Posterior cingulate gyrus (tissue), 11 donors: Measurements from ENCODE around the gene PLEKHA5.
"Not testable (repeated sequence)": the region's sequence is repeated elsewhere in the genome, so short reads cannot be mapped to it uniquely, and the experiment has no call there.

ENCODE experiments used
- DNase-seq, 10 donors: peaks; one replicate each; pipeline versions ENCODE4 v3.0.0 to v3.0.0-alpha.2; 2020 to 2021; ENCODE audit warnings: mixed read lengths in 3 of 10
- intact Hi-C: fragments of 100-400 bp; cut with DNase I; formaldehyde crosslinking; loops from one replicate; pipeline ENCODE4 v1.15.1; 2023

Gene PLEKHA5

GRCh38 chr12:19161216-19161615, 31.7 kb downstream of the PLEKHA5 start:
- no peak for DNase-seq
- intact Hi-C loops = no loop called here

- intact Hi-C loops = no loop called here
- no peak for DNase-seq
These were observed 35.9 kb downstream of the PLEKHA5 start for GRCh38 chr12:19165451-19165850.

GRCh38 chr12:19166387-19166786, 36.9 kb downstream of the PLEKHA5 start:
- DNase-seq = no peak

GRCh38 chr12:19166956-19167355, 37.4 kb downstream of the PLEKHA5 start:
- intact Hi-C loops = no loop called here
- no peak for DNase-seq

More at GRCh38 chr12:19166387-19166786, 36.9 kb downstream of the PLEKHA5 start:
- intact Hi-C loops = no loop called here

GRCh38 chr12:19167708-19168107, 38.2 kb downstream of the PLEKHA5 start:
- no peak for DNase-seq
- intact Hi-C loops = no loop called here

GRCh38 chr12:19168644-19169043, 39.1 kb downstream of the PLEKHA5 start:
- DNase-seq = no peak
- intact Hi-C loops = no loop called here

GRCh38 chr12:19169222-19169621, 39.7 kb downstream of the PLEKHA5 start:
- no peak for DNase-seq
- intact Hi-C loops = no loop called here

- intact Hi-C loops, DNase-seq: not testable (repeated sequence)
These were observed 40.8 kb downstream of the PLEKHA5 start for GRCh38 chr12:19170286-19170685.

GRCh38 chr12:19171731-19172130, 42.2 kb downstream of the PLEKHA5 start:
- no peak for DNase-seq
- intact Hi-C loops = no loop called here

GRCh38 chr12:19177754-19178153, 48.2 kb downstream of the PLEKHA5 start:
- intact Hi-C loops = no loop called here
- DNase-seq = no peak

GRCh38 chr12:19179986-19180385, 50.5 kb downstream of the PLEKHA5 start:
- intact Hi-C loops = loop anchor here (10.0 kb wide), 1 partner anchor 465 kb away; no protein-coding TSS in a partner anchor
- DNase-seq = no peak

- no peak for DNase-seq
- intact Hi-C loops = loop anchor here (2.0 to 10.0 kb wide), 2 partner anchors 107 to 463 kb away; no protein-coding TSS in a partner anchor
These were observed 52.3 kb downstream of the PLEKHA5 start for GRCh38 chr12:19181666-19182426.

- DNase-seq = no peak
- intact Hi-C loops = loop anchor here (2.0 to 10.0 kb wide), 2 partner anchors 106 to 462 kb away; no protein-coding TSS in a partner anchor
These were observed 53.7 kb downstream of the PLEKHA5 start for GRCh38 chr12:19183121-19183838.

- DNase-seq = no peak
- intact Hi-C loops = loop anchor here (5.0 to 10.0 kb wide), 3 partner anchors 459 to 933 kb away; no protein-coding TSS in a partner anchor
These were observed 55.9 kb downstream of the PLEKHA5 start for GRCh38 chr12:19185262-19185929.

- DNase-seq = no peak
- intact Hi-C loops = loop anchor here (5.0 to 10.0 kb wide), 3 partner anchors 458 to 935 kb away; no protein-coding TSS in a partner anchor
These were observed 57.5 kb downstream of the PLEKHA5 start for GRCh38 chr12:19186722-19187661.

GRCh38 chr12:19189522-19189921, 60.0 kb downstream of the PLEKHA5 start:
- intact Hi-C loops = loop anchor here (5.0 to 10.0 kb wide), 3 partner anchors 455 to 937 kb away; no protein-coding TSS in a partner anchor
- no peak for DNase-seq

GRCh38 chr12:19190292-19191031, 60.9 kb downstream of the PLEKHA5 start:
- intact Hi-C loops = no loop called here
- DNase-seq = no peak

- no peak for DNase-seq
- intact Hi-C loops = no loop called here
These were observed 61.6 kb downstream of the PLEKHA5 start for GRCh38 chr12:19191089-19191488.

- intact Hi-C loops = no loop called here
- no peak for DNase-seq
These were observed 62.0 kb downstream of the PLEKHA5 start for GRCh38 chr12:19191563-19191962.
